Measurements from ENCODE around the gene ZCCHC14. TPM values are rescaled to one million over a fixed set of nuclear protein-coding genes. Genes with fewer than 3 reads are reported as not detected.
A peak's percentile ranks its signal among the peaks of the same experiment; 100 is the strongest.

Gene ZCCHC14
- 1.5 TPM for polyA plus RNA-seq (2012; ENCODE audit: low read depth, missing spikeins)

DNA sequence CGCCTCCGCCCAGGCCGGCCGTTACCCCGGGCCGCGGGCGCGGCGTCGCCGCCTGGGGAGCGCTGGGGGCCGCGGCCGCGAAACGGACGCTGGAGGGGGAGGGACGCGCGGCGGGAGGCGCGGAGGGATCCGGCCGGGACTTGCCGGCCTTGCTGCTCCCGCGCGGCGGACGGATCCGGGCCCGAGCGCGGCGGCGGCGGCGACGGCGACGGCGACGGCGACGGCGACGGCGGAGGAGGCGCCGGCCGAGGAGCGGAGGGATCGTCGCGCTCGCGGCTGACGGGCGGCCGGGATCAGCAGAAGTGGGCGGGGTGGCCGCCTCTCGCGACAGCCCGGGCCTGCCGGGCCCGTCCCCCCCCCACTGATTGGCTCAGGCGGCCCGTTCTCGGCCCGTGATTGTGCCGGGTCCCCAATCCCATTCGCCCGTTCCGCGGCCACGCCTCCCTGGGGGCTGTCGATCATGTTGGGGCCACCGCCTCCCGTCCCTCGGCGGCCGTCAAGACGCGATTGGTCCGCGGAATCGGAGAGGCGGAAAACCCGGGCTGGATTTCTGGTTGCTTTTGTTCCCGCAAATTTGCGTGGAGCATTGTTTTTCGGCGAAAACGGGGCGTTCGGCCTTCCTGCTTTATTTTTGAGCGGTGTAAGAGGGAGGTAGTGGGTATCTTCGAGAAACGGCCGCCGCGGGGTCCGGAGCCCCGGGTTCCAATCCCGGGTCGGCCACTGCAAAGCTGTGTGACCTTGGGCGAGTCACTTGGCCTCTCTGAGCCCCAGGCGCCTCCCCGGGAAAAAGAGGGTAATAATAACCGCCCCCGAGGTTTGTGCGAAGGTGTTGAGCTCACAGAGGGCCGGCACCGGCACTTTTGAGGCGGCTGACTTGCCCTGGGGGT is at the start of gene ZCCHC14:
Gene ZCCHC14 (minus strand): TSS at position 304 of the 887 bp plus-strand sequence. CDS start 786 bp downstream, outside the sequence.
- TF ChIP-seq POU2F2 (IDR thresholded peaks at IDR 0.05; ENCODE audit: low read depth, low read length) (no peak), SPI1 (IDR thresholded peaks at IDR 0.05; ENCODE audit: low read depth, low read length) (no peak), TAF1 (IDR thresholded peaks at IDR 0.05; ENCODE audit: low read depth, low read length) (0 out of 2 replicates have a peak, but pooled peaks have one; percentile 23), PAX5 (IDR thresholded peaks at IDR 0.05; ENCODE audit: insufficient read depth, low read length, severe bottlenecking) (peak; percentile 1), POLR2A (IDR thresholded peaks at IDR 0.05; ENCODE audit: low read depth, low read length) (no peak), POLR2AphosphoS5 (IDR thresholded peaks at IDR 0.05; ENCODE audit: low read depth, low read length) (no peak)
- FAIRE-seq (peak; percentile 89), DNase-seq (ENCODE audit: insufficient read length, low spot score) (peak; percentile 99)

GRCh38 chr16:87541872-87542234 is 49.0 kb upstream of the ZCCHC14 start:
- DNase-seq (ENCODE audit: insufficient read length, low spot score): no peak
- no peak for TF ChIP-seq PAX5 (IDR thresholded peaks at IDR 0.05; ENCODE audit: insufficient read depth, low read length, severe bottlenecking)
- no peak for TF ChIP-seq POLR2AphosphoS5 (IDR thresholded peaks at IDR 0.05; ENCODE audit: low read depth, low read length)
- no peak for TF ChIP-seq TAF1 (IDR thresholded peaks at IDR 0.05; ENCODE audit: low read depth, low read length)
- no peak for TF ChIP-seq POLR2A (IDR thresholded peaks at IDR 0.05; ENCODE audit: low read depth, low read length)
- TF ChIP-seq POU2F2 (IDR thresholded peaks at IDR 0.05; ENCODE audit: low read depth, low read length): no peak
- TF ChIP-seq SPI1 (IDR thresholded peaks at IDR 0.05; ENCODE audit: low read depth, low read length): no peak
- no peak for FAIRE-seq

- DNase-seq (ENCODE audit: insufficient read length, low spot score) (no peak), FAIRE-seq (no peak)
Measured at GRCh38 chr16:87541147-87541871, 48.5 kb upstream of the ZCCHC14 start.

GRCh38 chr16:87540897-87541146 is 48.0 kb upstream of the ZCCHC14 start:
- TF ChIP-seq SPI1 (IDR thresholded peaks at IDR 0.05; ENCODE audit: low read depth, low read length): no peak
- DNase-seq (ENCODE audit: insufficient read length, low spot score): no peak
- FAIRE-seq: no peak

More at GRCh38 chr16:87541147-87541871, 48.5 kb upstream of the ZCCHC14 start:
- TF ChIP-seq POLR2A (IDR thresholded peaks at IDR 0.05; ENCODE audit: low read depth, low read length): no peak
- TF ChIP-seq TAF1 (IDR thresholded peaks at IDR 0.05; ENCODE audit: low read depth, low read length): no peak
- no peak for TF ChIP-seq POU2F2 (IDR thresholded peaks at IDR 0.05; ENCODE audit: low read depth, low read length)
- TF ChIP-seq POLR2AphosphoS5 (IDR thresholded peaks at IDR 0.05; ENCODE audit: low read depth, low read length): no peak
- TF ChIP-seq PAX5 (IDR thresholded peaks at IDR 0.05; ENCODE audit: insufficient read depth, low read length, severe bottlenecking): no peak
- TF ChIP-seq SPI1 (IDR thresholded peaks at IDR 0.05; ENCODE audit: low read depth, low read length): no peak

DNA sequence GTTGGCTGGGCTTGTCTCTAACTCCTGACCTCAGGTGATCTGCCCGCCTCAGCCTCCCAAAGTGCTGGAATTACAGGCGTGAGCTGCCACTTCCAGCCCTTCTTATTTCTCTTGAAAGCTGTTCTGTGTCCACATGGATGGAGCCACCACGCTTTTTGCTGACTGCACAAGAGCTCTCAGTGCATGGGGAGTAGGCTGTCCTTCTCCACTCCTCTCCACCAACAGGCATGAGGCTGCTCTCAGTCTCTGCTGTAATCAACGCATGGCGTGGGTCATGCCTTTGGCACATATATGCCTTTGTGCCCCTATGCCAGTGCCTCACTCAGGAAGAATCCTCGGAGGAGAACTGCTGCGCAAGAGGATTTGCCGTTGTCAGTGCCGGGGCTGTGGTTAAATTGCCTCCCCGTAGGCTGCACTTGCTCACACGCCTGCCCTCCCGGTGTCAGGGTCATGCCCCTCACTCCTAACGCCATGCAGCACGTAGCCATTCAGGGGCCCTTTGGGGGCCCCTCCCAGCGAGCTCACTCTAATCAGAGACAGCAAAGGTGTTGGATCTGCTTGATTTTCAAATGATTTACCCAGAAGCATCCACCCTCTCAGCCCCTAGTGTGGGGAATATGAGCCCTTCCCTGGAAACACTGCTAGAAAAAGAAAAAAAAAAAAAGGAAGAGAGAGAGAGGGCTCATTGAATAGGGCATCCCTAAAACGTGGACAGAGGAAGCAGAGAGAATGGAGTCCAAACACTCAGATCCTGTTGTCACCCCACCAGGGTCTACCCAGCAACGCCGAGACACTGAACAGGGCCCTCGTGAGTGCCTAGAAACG is 47.5 kb upstream of the ZCCHC14 start:
- DNase-seq (ENCODE audit: insufficient read length, low spot score): no peak
- TF ChIP-seq POU2F2 (IDR thresholded peaks at IDR 0.05; ENCODE audit: low read depth, low read length) (no peak), POLR2AphosphoS5 (IDR thresholded peaks at IDR 0.05; ENCODE audit: low read depth, low read length) (no peak), TAF1 (IDR thresholded peaks at IDR 0.05; ENCODE audit: low read depth, low read length) (no peak), SPI1 (IDR thresholded peaks at IDR 0.05; ENCODE audit: low read depth, low read length) (no peak), POLR2A (IDR thresholded peaks at IDR 0.05; ENCODE audit: low read depth, low read length) (no peak), PAX5 (IDR thresholded peaks at IDR 0.05; ENCODE audit: insufficient read depth, low read length, severe bottlenecking) (no peak)
- no peak for FAIRE-seq

GRCh38 chr16:87539113-87539512 is 46.3 kb upstream of the ZCCHC14 start:
- FAIRE-seq (no peak), DNase-seq (ENCODE audit: insufficient read length, low spot score) (no peak)
- TF ChIP-seq TAF1 (IDR thresholded peaks at IDR 0.05; ENCODE audit: low read depth, low read length) (no peak), POU2F2 (IDR thresholded peaks at IDR 0.05; ENCODE audit: low read depth, low read length) (no peak), POLR2AphosphoS5 (IDR thresholded peaks at IDR 0.05; ENCODE audit: low read depth, low read length) (no peak), POLR2A (IDR thresholded peaks at IDR 0.05; ENCODE audit: low read depth, low read length) (no peak), SPI1 (IDR thresholded peaks at IDR 0.05; ENCODE audit: low read depth, low read length) (no peak), PAX5 (IDR thresholded peaks at IDR 0.05; ENCODE audit: insufficient read depth, low read length, severe bottlenecking) (no peak)

- FAIRE-seq: no peak
Measured at GRCh38 chr16:87538594-87538993, 45.8 kb upstream of the ZCCHC14 start.

DNA sequence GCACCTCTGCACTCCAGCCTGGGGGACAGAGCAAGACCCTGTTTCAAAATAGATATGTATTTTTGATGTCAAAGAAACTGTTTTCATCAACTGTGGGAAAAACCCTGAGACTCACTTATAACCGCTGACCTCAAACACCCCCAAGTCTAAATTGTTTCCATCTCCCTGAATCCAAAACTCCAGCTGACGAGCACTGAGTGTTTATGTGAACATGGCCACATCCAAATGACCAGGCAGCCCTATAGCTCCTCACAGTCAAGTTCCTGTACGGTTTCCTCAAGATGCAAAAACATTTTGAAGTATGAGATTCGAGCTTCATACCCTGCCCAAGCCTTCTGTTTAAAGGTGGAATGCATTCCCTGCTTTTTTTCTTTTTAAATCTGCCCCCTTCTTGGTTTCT is 45.3 kb upstream of the ZCCHC14 start:
- DNase-seq (ENCODE audit: insufficient read length, low spot score) (no peak), FAIRE-seq (no peak)
- TF ChIP-seq PAX5 (IDR thresholded peaks at IDR 0.05; ENCODE audit: insufficient read depth, low read length, severe bottlenecking) (no peak), POU2F2 (IDR thresholded peaks at IDR 0.05; ENCODE audit: low read depth, low read length) (no peak), SPI1 (IDR thresholded peaks at IDR 0.05; ENCODE audit: low read depth, low read length) (no peak), POLR2A (IDR thresholded peaks at IDR 0.05; ENCODE audit: low read depth, low read length) (no peak), TAF1 (IDR thresholded peaks at IDR 0.05; ENCODE audit: low read depth, low read length) (no peak), POLR2AphosphoS5 (IDR thresholded peaks at IDR 0.05; ENCODE audit: low read depth, low read length) (no peak)

More at GRCh38 chr16:87538594-87538993, 45.8 kb upstream of the ZCCHC14 start:
- no peak for TF ChIP-seq SPI1 (IDR thresholded peaks at IDR 0.05; ENCODE audit: low read depth, low read length)
- no peak for TF ChIP-seq PAX5 (IDR thresholded peaks at IDR 0.05; ENCODE audit: insufficient read depth, low read length, severe bottlenecking)
- TF ChIP-seq POU2F2 (IDR thresholded peaks at IDR 0.05; ENCODE audit: low read depth, low read length): no peak
- TF ChIP-seq TAF1 (IDR thresholded peaks at IDR 0.05; ENCODE audit: low read depth, low read length): no peak
- TF ChIP-seq POLR2AphosphoS5 (IDR thresholded peaks at IDR 0.05; ENCODE audit: low read depth, low read length): no peak
- no peak for TF ChIP-seq POLR2A (IDR thresholded peaks at IDR 0.05; ENCODE audit: low read depth, low read length)
- no peak for DNase-seq (ENCODE audit: insufficient read length, low spot score)

DNA sequence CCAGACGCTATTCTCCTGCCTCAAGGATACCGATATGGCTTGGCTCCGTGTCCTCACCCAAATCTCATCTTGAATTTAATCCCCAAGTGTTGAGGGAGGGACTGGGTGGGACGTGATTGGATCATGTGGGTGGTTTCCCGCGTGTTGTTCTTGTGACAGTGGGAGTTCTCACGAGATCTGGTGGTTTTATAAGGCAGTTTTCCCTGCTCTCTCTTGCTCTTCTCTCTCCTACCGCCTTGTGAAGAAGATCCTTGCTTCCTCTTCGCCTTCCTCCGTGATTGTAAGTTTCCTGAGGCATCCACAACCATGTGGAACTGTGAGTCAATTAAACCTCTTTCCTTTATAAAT is 43.9 kb upstream of the ZCCHC14 start:
- FAIRE-seq (no peak), DNase-seq (ENCODE audit: insufficient read length, low spot score) (no peak)
- TF ChIP-seq POLR2A (IDR thresholded peaks at IDR 0.05; ENCODE audit: low read depth, low read length) (no peak), PAX5 (IDR thresholded peaks at IDR 0.05; ENCODE audit: insufficient read depth, low read length, severe bottlenecking) (no peak), POU2F2 (IDR thresholded peaks at IDR 0.05; ENCODE audit: low read depth, low read length) (no peak)
